Activated naive CD8-positive, alpha-beta T cell treated with anti-CD3 and anti-CD28 coated beads, Interleukin-2, amount 50 U/mL, for 24 hours (primary cell): ENCODE measurements around the gene MAD1L1.

ENCODE experiments used
- ATAC-seq: fragments of 150-1000 bp; cut with Tn5 transposase; one replicate; pipeline ENCODE4 v1.10.0; 2021
- DNase-seq: peaks from one replicate; pipeline ENCODE4 v3.0.0; 2021
- H3K27ac Mint-ChIP-seq: one replicate; pipeline ENCODE4 v1.8.0; 2021; ENCODE audit warnings: mild to moderate bottlenecking, mixed read lengths
- H3K27me3 Mint-ChIP-seq: one replicate; pipeline ENCODE4 v1.8.0; 2021; ENCODE audit warnings: mixed read lengths
- H3K36me3 Mint-ChIP-seq: one replicate; pipeline ENCODE4 v1.8.0; 2021; ENCODE audit warnings: low read depth, mixed read lengths
- H3K4me1 Mint-ChIP-seq: one replicate; pipeline ENCODE4 v1.8.0; 2021; ENCODE audit warnings: mixed read lengths
- H3K4me3 Mint-ChIP-seq: one replicate; pipeline ENCODE4 v1.8.0; 2021; ENCODE audit warnings: mild to moderate bottlenecking, moderate library complexity, mixed read lengths
- H3K9me3 Mint-ChIP-seq: one replicate; pipeline ENCODE4 v1.8.0; 2021; ENCODE audit warnings: mixed read lengths

The MAD1L1 gene

DNA sequence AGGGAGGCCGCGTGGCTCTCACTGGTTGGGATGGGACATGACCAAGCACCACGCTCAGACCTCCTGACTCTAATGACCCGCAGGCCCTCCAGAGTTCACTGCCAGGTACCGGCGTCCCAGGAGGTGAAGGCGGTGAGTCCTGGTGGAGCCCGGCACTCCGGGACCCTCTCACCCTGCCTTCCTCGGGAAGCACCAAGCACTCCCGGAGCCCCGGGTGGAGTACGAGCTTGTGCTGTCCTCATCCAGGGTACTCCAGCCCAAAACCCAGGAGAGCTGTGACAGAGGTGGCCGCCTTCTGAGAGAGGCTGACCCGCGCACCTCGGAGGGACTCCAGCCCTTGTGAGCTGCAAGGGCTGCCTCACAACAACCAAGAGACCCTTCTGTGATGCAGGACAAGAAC, 9.4 kb downstream of the MAD1L1 start:
- H3K4me1 Mint-ChIP-seq: no peaks in the 10 kb centered on the region
- no peak overlapping the region for H3K4me3 Mint-ChIP-seq
- ATAC-seq (no peak), DNase-seq (no peak)
- no peak overlapping the region for H3K27ac Mint-ChIP-seq
- H3K36me3 Mint-ChIP-seq: peaks cover 21% of the 10 kb centered on the region
- no peaks in the 10 kb centered on the region for H3K27me3 Mint-ChIP-seq
- no peaks in the 10 kb centered on the region for H3K9me3 Mint-ChIP-seq

- Mint-ChIP-seq H3K36me3 (peaks cover 22% of the 10 kb centered on the region), H3K4me3 (no peak overlapping the region), H3K27ac (no peak overlapping the region), H3K4me1 (no peaks in the 10 kb centered on the region), H3K9me3 (no peaks in the 10 kb centered on the region), H3K27me3 (no peaks in the 10 kb centered on the region)
- DNase-seq (no peak), ATAC-seq (no peak)
These were observed 10.2 kb downstream of the MAD1L1 start for GRCh38 chr7:2222516-2222915.

- Mint-ChIP-seq H3K27ac (no peak overlapping the region), H3K27me3 (no peaks in the 10 kb centered on the region), H3K9me3 (no peaks in the 10 kb centered on the region), H3K4me3 (no peak overlapping the region), H3K36me3 (peaks cover 27% of the 10 kb centered on the region), H3K4me1 (no peaks in the 10 kb centered on the region)
- no peak for DNase-seq
- no peak for ATAC-seq
These were observed 11.8 kb downstream of the MAD1L1 start for GRCh38 chr7:2220954-2221353.

DNA sequence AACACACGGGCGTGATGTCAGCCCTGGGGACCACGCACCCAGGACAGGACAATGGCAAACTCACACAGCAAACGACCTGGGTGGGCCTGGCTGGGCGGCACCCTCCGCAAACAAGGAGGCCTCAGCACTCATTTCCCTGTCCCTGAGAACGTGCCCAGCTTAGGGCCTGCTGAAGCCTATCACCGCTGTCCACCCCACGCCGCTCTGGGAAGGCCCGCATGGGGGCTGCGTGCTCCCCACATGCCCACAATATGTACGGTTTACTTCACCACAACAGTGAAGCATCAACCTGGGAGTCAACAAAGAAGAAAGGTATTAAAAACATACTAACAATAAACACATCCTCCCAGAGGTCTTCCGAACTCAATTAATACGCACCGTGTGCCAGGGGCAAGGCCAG, 12.2 kb downstream of the MAD1L1 start:
- H3K4me3 Mint-ChIP-seq: no peak overlapping the region
- no peak for ATAC-seq
- H3K36me3 Mint-ChIP-seq: peaks cover 28% of the 10 kb centered on the region
- H3K27me3 Mint-ChIP-seq: no peaks in the 10 kb centered on the region
- H3K9me3 Mint-ChIP-seq: no peaks in the 10 kb centered on the region
- no peak overlapping the region for H3K27ac Mint-ChIP-seq
- peaks cover 3% of the 10 kb centered on the region for H3K4me1 Mint-ChIP-seq
- no peak for DNase-seq

- no peak overlapping the region for H3K4me3 Mint-ChIP-seq
- H3K27me3 Mint-ChIP-seq: no peaks in the 10 kb centered on the region
- ATAC-seq (no peak), DNase-seq (no peak)
- H3K36me3 Mint-ChIP-seq: peaks cover 27% of the 10 kb centered on the region
- H3K27ac Mint-ChIP-seq: no peak overlapping the region
- no peaks in the 10 kb centered on the region for H3K9me3 Mint-ChIP-seq
- peaks cover 5% of the 10 kb centered on the region for H3K4me1 Mint-ChIP-seq
These were observed 12.7 kb downstream of the MAD1L1 start for GRCh38 chr7:2220030-2220429.

GRCh38 chr7:2219606-2220005, 13.1 kb downstream of the MAD1L1 start:
- peaks cover 5% of the 10 kb centered on the region for H3K4me1 Mint-ChIP-seq
- DNase-seq (no peak), ATAC-seq (no peak)
- no peak overlapping the region for H3K4me3 Mint-ChIP-seq
- H3K36me3 Mint-ChIP-seq: peaks cover 31% of the 10 kb centered on the region
- H3K9me3 Mint-ChIP-seq: no peaks in the 10 kb centered on the region
- no peak overlapping the region for H3K27ac Mint-ChIP-seq
- H3K27me3 Mint-ChIP-seq: no peaks in the 10 kb centered on the region

- no peaks in the 10 kb centered on the region for H3K9me3 Mint-ChIP-seq
- no peak for ATAC-seq
- no peaks in the 10 kb centered on the region for H3K27me3 Mint-ChIP-seq
- H3K27ac Mint-ChIP-seq: no peak overlapping the region
- H3K4me3 Mint-ChIP-seq: no peak overlapping the region
- DNase-seq: no peak
- H3K36me3 Mint-ChIP-seq: peaks cover 29% of the 10 kb centered on the region
- H3K4me1 Mint-ChIP-seq: peaks cover 5% of the 10 kb centered on the region
These were observed 13.6 kb downstream of the MAD1L1 start for GRCh38 chr7:2219136-2219535.

DNA sequence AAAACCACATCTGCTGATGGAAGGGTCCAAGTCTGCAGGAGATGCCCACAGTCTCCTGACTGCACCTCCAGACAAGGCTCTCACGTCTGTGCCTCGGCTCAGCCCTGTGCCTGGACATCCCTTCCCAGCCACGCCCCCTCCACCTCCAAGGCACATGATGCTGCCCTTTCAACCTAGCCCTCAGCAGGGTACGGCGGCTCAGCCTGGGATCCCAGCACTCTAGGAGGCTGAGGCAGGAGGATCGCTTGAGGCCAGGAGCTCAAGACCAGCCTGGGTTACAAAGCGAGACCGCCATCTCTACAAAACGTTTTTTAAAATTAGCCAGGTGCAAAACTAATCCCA, 14.3 kb downstream of the MAD1L1 start:
- no peak overlapping the region for H3K4me3 Mint-ChIP-seq
- ATAC-seq (no peak), DNase-seq (no peak)
- H3K27me3 Mint-ChIP-seq: no peaks in the 10 kb centered on the region
- H3K36me3 Mint-ChIP-seq: peaks cover 31% of the 10 kb centered on the region
- H3K4me1 Mint-ChIP-seq: peaks cover 7% of the 10 kb centered on the region
- H3K27ac Mint-ChIP-seq: no peak overlapping the region
- no peaks in the 10 kb centered on the region for H3K9me3 Mint-ChIP-seq

DNA sequence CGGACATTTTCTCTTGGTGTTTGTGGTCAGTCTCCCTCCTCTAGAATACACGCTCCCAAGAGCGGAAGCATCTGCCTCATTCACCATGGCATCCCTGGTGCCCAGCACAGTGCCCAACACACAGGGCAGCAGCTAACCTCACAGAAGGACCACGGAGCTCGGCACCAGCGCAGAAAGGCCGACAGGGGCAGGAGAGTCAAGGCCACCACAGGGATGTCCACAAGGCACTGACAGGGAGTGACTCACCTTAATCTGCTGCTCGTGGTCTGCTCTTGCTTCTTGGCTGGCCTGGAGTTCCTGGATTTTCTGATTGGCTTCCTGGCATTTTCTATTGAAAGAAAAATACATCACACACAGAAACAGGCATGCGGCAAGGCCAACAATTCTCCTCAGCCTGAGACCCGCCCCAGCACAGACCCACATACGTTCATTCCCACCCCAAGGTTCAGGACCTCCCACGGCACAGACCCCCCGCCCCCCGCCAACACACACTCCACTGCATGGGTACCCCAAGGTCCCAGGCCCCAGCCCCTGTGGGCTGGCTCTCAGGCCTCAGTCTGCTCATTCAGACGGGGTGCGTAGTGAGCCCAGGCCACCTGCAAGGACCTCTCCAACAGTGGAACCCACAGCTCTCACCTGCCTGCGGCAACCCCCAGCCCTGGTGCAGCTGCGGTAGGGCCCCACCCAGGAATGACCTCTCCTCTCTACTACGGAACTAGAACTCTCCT, 14.9 kb downstream of the MAD1L1 start:
- no peak overlapping the region for H3K4me3 Mint-ChIP-seq
- H3K36me3 Mint-ChIP-seq: peaks cover 33% of the 10 kb centered on the region
- no peaks in the 10 kb centered on the region for H3K27me3 Mint-ChIP-seq
- H3K9me3 Mint-ChIP-seq: no peaks in the 10 kb centered on the region
- no peak overlapping the region for H3K27ac Mint-ChIP-seq
- ATAC-seq: no peak
- peaks cover 7% of the 10 kb centered on the region for H3K4me1 Mint-ChIP-seq
- no peak for DNase-seq

DNA sequence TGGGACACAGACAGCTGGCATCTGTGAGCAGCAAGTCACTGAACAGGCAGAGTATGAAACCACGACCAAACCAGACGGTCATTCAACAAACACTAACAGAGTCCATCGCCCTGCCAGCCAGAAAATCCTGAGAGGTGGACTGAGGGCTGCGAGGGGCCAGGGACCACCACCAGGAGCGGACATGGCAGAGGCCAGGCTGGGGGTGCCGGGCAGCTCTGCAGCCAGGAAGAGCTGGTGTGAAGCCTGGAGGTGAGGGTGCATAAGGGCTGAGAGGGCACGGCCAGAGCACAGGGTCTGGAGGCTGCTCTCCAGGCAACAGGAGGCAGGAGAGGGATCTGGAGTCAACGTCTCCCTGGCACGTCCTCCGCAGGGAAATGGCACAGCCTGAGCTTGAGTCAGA, 15.5 kb downstream of the MAD1L1 start:
- Mint-ChIP-seq H3K36me3 (peaks cover 34% of the 10 kb centered on the region), H3K9me3 (no peaks in the 10 kb centered on the region), H3K27me3 (no peaks in the 10 kb centered on the region), H3K4me1 (peaks cover 7% of the 10 kb centered on the region), H3K4me3 (no peak overlapping the region), H3K27ac (no peak overlapping the region)
- ATAC-seq (no peak), DNase-seq (no peak)

- no peak overlapping the region for H3K4me3 Mint-ChIP-seq
- DNase-seq: no peak
- H3K4me1 Mint-ChIP-seq: peaks cover 7% of the 10 kb centered on the region
- H3K27me3 Mint-ChIP-seq: no peaks in the 10 kb centered on the region
- peaks cover 35% of the 10 kb centered on the region for H3K36me3 Mint-ChIP-seq
- ATAC-seq: no peak
- no peak overlapping the region for H3K27ac Mint-ChIP-seq
- no peaks in the 10 kb centered on the region for H3K9me3 Mint-ChIP-seq
These were observed 16.9 kb downstream of the MAD1L1 start for GRCh38 chr7:2215851-2216250.

DNA sequence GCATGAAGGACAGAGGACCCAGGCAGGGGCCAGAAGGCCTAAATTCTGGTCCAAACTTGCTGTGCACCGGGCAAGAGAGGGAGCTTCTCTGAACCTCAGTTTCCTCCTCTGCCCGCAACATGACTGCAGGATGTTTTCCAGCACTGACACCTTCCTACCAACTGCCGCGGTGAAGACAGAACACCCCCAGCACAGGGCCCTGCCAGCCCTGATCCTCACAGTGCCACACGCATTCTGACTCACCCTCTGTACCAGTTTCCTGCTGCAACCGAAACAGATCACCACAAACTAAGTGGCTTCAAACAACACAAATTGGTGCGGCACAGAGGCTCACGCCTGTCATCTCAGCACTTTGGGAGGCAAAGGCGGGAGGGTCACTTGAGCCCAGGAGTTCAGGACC, 18.1 kb downstream of the MAD1L1 start:
- Mint-ChIP-seq H3K27ac (no peak overlapping the region), H3K4me1 (peaks cover 13% of the 10 kb centered on the region), H3K9me3 (no peaks in the 10 kb centered on the region), H3K36me3 (peaks cover 35% of the 10 kb centered on the region), H3K27me3 (no peaks in the 10 kb centered on the region), H3K4me3 (no peak overlapping the region)
- ATAC-seq (peak; percentile 50), DNase-seq (no peak)

- ATAC-seq (no peak), DNase-seq (no peak)
- Mint-ChIP-seq H3K4me1 (peaks cover 19% of the 10 kb centered on the region), H3K27me3 (no peaks in the 10 kb centered on the region), H3K27ac (no peak overlapping the region), H3K9me3 (no peaks in the 10 kb centered on the region), H3K4me3 (no peak overlapping the region), H3K36me3 (peaks cover 38% of the 10 kb centered on the region)
These were observed 19.1 kb downstream of the MAD1L1 start for GRCh38 chr7:2213551-2214215.

GRCh38 chr7:2212906-2213305, 19.8 kb downstream of the MAD1L1 start:
- DNase-seq (no peak), ATAC-seq (no peak)
- Mint-ChIP-seq H3K9me3 (no peaks in the 10 kb centered on the region), H3K27ac (no peak overlapping the region), H3K36me3 (peaks cover 43% of the 10 kb centered on the region), H3K27me3 (no peaks in the 10 kb centered on the region), H3K4me3 (no peak overlapping the region), H3K4me1 (peaks cover 19% of the 10 kb centered on the region)

GRCh38 chr7:2211926-2212325, 20.8 kb downstream of the MAD1L1 start:
- H3K27me3 Mint-ChIP-seq: no peaks in the 10 kb centered on the region
- peaks cover 19% of the 10 kb centered on the region for H3K4me1 Mint-ChIP-seq
- DNase-seq (no peak), ATAC-seq (no peak)
- H3K27ac Mint-ChIP-seq: no peak overlapping the region
- H3K36me3 Mint-ChIP-seq: peaks cover 42% of the 10 kb centered on the region
- no peaks in the 10 kb centered on the region for H3K9me3 Mint-ChIP-seq
- H3K4me3 Mint-ChIP-seq: no peak overlapping the region
